ENCODE data around the gene CRB3. TPM values are rescaled to one million over a fixed set of nuclear protein-coding genes. Genes with fewer than 3 reads are reported as not detected.
A peak's percentile ranks its signal among the peaks of the same experiment; 100 is the strongest.

CRB3 gene
- total and polyA plus RNA-seq, 2 donors (not counting 3 experiments of a cell fraction or from before 2014, with no cell fraction given) = not detected

- H3K4me1 ChIP-seq (ENCODE audit: control insufficient read depth, extremely low read depth, insufficient read depth, low read length) = no peaks in the 10 kb centered on the region
- dilution Hi-C loops (cut with MboI; ENCODE audit: extremely low pct_ligation_motif_present, low sequenced_read_pairs) = no loop called here
- H4K20me1 ChIP-seq (replicated peaks; ENCODE audit: control insufficient read depth, extremely low read depth, insufficient read depth, low read length) = no peaks in the 10 kb centered on the region
- no peak within 1 kb of the TSS for H2AFZ ChIP-seq (ENCODE audit: low read depth, low read length)
- CTCF ChIA-PET = interaction anchor here (0.7 to 2.4 kb wide), 10 partner anchors 8 to 382 kb away, joined by 3 to 7 read pairs (median 3); no protein-coding TSS in a partner anchor
- no peaks in the 10 kb centered on the region for H3K36me3 ChIP-seq (ENCODE audit: control insufficient read depth in 2 of 2, extremely low read depth in 1 of 2, insufficient read depth in 2 of 2, low read length in 2 of 2)
- POLR2A ChIA-PET = no interaction called here
- no peak within 1 kb of the TSS for H3K4me2 ChIP-seq (ENCODE audit: insufficient read depth, low read length)
- intact Hi-C loops (cut with micrococcal nuclease) = loop anchor here (2.0 kb wide), 1 partner anchor 381 kb away; no protein-coding TSS in a partner anchor
- no peaks in the 10 kb centered on the region for H3K27me3 ChIP-seq (ENCODE audit: control insufficient read depth in 2 of 2, insufficient read depth in 2 of 2, low read length in 2 of 2)
- no peaks in the 10 kb centered on the region for H3K79me2 ChIP-seq (ENCODE audit: control insufficient read depth, insufficient read depth, low read length)
- BruUV-seq (replicated peaks) = no TSS peak
- H3K9me3 ChIP-seq (replicated peaks; ENCODE audit: control insufficient read depth, insufficient read depth, low read length) = no peaks in the 10 kb centered on the region
- no peak within 1 kb of the TSS for H3K4me3 ChIP-seq (replicated peaks in 1 of 3; ENCODE audit: insufficient read depth in 1 of 3, low read depth in 1 of 3, low read length in 3 of 3)
- no peak within 1 kb of the TSS for H3K27ac ChIP-seq (ENCODE audit: insufficient read depth, low read depth, low read length)
- no peaks in the 10 kb centered on the region for H3K9me1 ChIP-seq (replicated peaks; ENCODE audit: control insufficient read depth, extremely low read depth, insufficient read depth, low read length)
- FAIRE-seq = no peak
- TF ChIP-seq EZH2 (IDR thresholded peaks at IDR 0.05; ENCODE audit: borderline replicate concordance, low read depth, low read length, severe bottlenecking) = no peak
- TF ChIP-seq JUN (IDR thresholded peaks at IDR 0.05; ENCODE audit: borderline replicate concordance, insufficient read depth, insufficient read length, low read depth) = no peak
- peak; percentile 67 to 71 for TF ChIP-seq CTCF (IDR thresholded peaks at IDR 0.05; ENCODE audit: extremely low read depth in 1 of 2, insufficient read depth in 1 of 2, low read depth in 1 of 2, low read length in 2 of 2)
- DNase-seq (ENCODE audit: low read depth, low spot score) = peak; percentile 12
- H3K9ac ChIP-seq (replicated peaks; ENCODE audit: extremely low read depth, insufficient read depth, low read length) = no peak within 1 kb of the TSS
Measured at GRCh38 chr19:6481541-6482342, 17.7 kb downstream of the CRB3 start, which contains the start of gene DENND1C. Gene DENND1C, minus strand, starts transcription at chr19:6481787. Its CDS starts 92 bp downstream, at chr19:6481695.

- Histone ChIP-seq H3K36me3 (ENCODE audit: control insufficient read depth in 2 of 2, extremely low read depth in 1 of 2, insufficient read depth in 2 of 2, low read length in 2 of 2) (no peaks in the 10 kb centered on the region), H3K4me2 (ENCODE audit: insufficient read depth, low read length) (no peak overlapping the region), H3K4me3 (replicated peaks in 1 of 3; ENCODE audit: insufficient read depth in 1 of 3, low read depth in 1 of 3, low read length in 3 of 3) (no peak overlapping the region), H3K27ac (ENCODE audit: insufficient read depth, low read depth, low read length) (no peak overlapping the region), H3K4me1 (ENCODE audit: control insufficient read depth, extremely low read depth, insufficient read depth, low read length) (no peaks in the 10 kb centered on the region), H4K20me1 (replicated peaks; ENCODE audit: control insufficient read depth, extremely low read depth, insufficient read depth, low read length) (no peaks in the 10 kb centered on the region), H3K79me2 (ENCODE audit: control insufficient read depth, insufficient read depth, low read length) (no peaks in the 10 kb centered on the region), H2AFZ (ENCODE audit: low read depth, low read length) (no peak overlapping the region), H3K9ac (replicated peaks; ENCODE audit: extremely low read depth, insufficient read depth, low read length) (no peak overlapping the region), H3K9me3 (replicated peaks; ENCODE audit: control insufficient read depth, insufficient read depth, low read length) (no peaks in the 10 kb centered on the region), H3K9me1 (replicated peaks; ENCODE audit: control insufficient read depth, extremely low read depth, insufficient read depth, low read length) (no peaks in the 10 kb centered on the region), H3K27me3 (ENCODE audit: control insufficient read depth in 2 of 2, insufficient read depth in 2 of 2, low read length in 2 of 2) (no peaks in the 10 kb centered on the region)
- FAIRE-seq (no peak), DNase-seq (ENCODE audit: low read depth, low spot score) (no peak)
- dilution Hi-C loops (cut with MboI; ENCODE audit: extremely low pct_ligation_motif_present, low sequenced_read_pairs) (no loop called here), intact Hi-C loops (cut with micrococcal nuclease) (loop anchor here (2.0 kb wide), 1 partner anchor 380 kb away; no protein-coding TSS in a partner anchor)
- no TSS peak for BruUV-seq (replicated peaks)
- POLR2A ChIA-PET = no interaction called here
- no peak for TF ChIP-seq POLR2A (IDR thresholded peaks at IDR 0.05; ENCODE audit: low read depth, low read length)
- CTCF ChIA-PET = interaction anchor here (0.7 to 2.4 kb wide), 6 partner anchors 8 to 381 kb away, joined by 3 to 7 read pairs (median 3); no protein-coding TSS in a partner anchor
Measured at GRCh38 chr19:6482343-6482686, 18.2 kb downstream of the CRB3 start.

Measured in endothelial cell of umbilical vein (primary cell).